AG08396 (cell line): ENCODE data around the gene ASPDH.

Experiments
- DNase-seq: peaks from one replicate; pipeline ENCODE4 v3.0.0; 2012; ENCODE audit warnings: low spot score, mixed read lengths

The ASPDH gene

GRCh38 chr19:50496189-50497021, 17.3 kb downstream of the ASPDH start:
- DNase-seq, result no peak

- no peak for DNase-seq
Measured at GRCh38 chr19:50495020-50495531, 18.6 kb downstream of the ASPDH start.

- DNase-seq, result no peak
Measured at GRCh38 chr19:50494186-50495019, 19.3 kb downstream of the ASPDH start.

- DNase-seq, result no peak
Measured at GRCh38 chr19:50493171-50493570, 20.5 kb downstream of the ASPDH start.

DNA sequence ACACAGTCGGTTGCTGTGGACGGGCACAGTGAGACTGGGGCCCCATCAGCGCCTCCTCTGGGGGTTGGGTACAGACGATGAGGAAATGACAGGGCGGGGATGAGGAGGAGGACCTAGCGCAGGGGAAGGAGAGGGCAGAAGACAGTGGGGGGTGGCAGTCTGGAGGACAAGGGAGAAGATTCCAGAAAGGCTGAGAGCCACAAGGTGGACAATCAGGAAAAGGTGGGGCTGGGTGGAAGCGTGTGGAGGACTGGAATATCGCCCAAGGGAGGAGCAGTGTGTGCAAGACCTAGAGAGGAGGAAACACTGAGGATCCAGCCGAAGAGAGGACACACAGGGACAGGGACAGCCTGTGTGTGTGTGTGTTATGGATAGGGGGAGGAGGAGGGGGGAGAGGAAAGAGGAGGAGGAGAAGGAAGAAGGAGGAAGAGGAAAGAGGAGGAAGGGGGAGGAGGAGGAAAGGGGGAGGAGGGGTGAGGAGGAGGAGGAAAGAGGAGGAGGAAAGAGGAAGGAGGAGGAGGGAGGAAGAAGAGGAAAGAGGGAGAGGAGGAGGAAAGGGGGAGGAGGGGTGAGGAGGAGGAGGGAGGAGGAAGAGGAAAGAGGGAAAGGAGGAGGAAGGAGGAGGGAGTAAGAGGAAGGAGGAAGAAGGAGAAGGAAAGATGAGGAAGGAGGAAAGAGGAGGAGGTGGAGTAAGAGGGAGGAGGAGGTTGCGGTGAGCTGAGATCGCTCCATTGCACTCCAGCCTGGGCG, 21.2 kb downstream of the ASPDH start:
- no peak for DNase-seq

GRCh38 chr19:50490991-50491472, 22.7 kb downstream of the ASPDH start:
- DNase-seq, result no peak

GRCh38 chr19:50490411-50490811, 23.3 kb downstream of the ASPDH start:
- DNase-seq, result no peak

- DNase-seq, result no peak
Measured at GRCh38 chr19:50489461-50490011, 24.2 kb downstream of the ASPDH start.

GRCh38 chr19:50488389-50489194, 25.1 kb downstream of the ASPDH start:
- no peak for DNase-seq

DNA sequence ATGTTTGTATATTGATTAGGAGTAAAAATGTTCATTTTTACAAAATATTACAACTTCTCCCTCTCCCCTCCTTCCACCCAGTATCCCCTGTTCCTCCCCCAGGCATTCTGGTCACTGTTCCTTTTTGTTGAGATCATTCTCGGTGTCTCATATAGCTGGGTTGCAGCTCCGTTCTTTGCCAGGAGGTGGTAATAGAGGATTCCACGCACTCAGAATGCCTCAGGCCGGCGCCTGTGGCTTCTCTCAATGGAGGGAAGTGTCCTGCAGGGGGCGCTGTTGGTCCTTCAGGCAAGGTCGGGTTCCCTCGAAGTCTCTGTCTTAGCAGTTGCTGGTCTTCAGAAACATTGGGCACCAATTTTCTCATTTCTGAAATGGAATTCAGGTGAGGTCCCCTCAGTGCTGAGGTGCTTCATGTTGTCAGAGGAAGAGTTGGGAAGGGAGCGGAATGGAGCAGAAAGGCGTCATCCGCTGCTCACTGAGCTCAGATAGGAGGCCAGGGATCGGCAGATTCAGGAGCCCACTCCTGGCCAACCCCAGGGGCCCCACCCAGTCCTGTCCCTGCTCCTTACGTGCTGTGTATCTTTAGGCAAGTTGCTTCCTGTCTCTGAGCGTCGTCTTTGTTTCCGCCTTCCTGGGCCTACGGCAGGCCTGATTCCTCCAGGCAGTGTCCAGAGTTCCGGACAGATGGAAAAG, 26.7 kb downstream of the ASPDH start:
- DNase-seq, result no peak

GRCh38 chr19:50485284-50485955, 28.3 kb downstream of the ASPDH start:
- DNase-seq, result no peak

- no peak for DNase-seq
Measured at GRCh38 chr19:50482916-50483315, 30.8 kb downstream of the ASPDH start.

- DNase-seq, result no peak
Measured at GRCh38 chr19:50482271-50482855, 31.4 kb downstream of the ASPDH start.

DNA sequence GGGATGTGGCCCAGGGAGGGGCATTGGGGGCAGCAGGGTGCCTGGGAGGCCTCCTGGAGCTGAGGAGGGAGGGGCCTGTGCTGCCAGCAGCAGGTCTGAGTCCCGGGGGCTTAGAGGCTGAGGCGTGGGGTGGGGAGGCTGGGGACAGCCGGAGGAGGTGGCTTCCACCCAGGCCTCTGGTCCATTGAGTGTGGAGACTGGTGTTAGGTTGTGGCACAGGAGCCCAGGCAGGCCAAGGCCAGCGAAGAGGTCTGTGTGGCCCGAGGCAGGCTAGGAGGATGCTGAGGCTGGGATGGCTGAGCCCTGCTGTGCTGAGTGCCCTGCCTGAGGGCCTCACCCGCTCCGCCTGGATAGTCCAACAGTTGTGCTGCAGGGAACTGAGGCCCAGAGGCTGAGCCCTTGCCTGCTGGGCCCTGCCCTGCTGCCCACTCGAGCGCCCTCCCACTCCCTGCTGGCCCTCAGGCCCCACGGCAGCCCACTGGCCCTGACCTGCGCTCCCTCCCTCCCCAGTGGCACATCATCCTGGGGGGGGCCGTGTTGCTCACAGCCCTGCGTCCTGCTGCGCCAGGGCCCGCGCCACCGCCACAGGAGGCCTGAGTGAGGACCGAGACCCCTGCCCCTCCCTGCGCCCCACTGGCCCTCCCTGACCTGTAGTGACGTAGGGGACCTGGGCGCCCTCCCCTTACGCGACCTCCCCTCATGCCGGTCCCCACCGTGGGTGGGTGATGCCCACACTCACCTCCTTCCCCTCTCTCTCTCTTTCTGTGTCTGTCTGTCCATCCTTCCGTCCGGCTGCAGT, 32.2 kb downstream of the ASPDH start:
- no peak for DNase-seq

DNA sequence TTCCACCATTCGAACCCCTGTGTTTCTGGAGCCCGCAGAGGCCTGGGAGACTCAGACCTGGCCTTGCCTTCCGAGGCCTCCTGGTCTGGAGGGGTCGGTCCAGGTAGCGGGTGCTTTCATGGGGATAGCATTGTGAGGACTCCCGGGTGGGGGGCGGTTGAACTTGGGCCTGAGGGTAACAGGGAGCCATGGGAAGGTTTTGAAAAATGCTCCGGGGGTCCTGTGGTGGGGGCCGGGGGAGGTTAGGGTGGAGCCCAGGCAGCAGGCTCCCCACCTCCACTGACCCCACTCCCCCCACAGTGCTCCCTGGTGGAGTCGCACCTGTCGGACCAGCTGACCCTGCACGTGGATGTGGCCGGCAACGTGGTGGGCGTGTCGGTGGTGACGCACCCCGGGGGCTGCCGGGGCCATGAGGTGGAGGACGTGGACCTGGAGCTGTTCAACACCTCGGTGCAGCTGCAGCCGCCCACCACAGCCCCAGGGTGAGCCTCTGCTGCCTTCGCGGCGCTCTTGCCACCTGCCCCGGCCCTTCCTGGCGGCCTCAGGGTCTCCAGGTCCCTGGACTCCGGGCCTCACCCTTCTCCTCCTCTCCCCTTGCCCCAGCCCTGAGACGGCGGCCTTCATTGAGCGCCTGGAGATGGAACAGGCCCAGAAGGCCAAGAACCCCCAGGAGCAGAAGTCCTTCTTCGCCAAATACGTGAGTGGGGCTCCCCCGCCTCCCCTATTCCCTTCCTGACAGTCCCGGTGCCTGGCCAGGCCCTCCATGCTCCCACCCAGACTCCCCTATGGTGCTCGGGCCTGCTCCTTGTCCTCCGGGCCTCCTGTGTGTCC, 33.2 kb downstream of the ASPDH start:
- no peak for DNase-seq

- DNase-seq, result no peak
Measured at GRCh38 chr19:50479761-50480251, 33.9 kb downstream of the ASPDH start.
